ENCODE measurements around the gene PRDM11. TPM values are rescaled to one million over a fixed set of nuclear protein-coding genes. Genes with fewer than 3 reads are reported as not detected.

PRDM11 gene
- total RNA-seq, 2 experiments from 2014 or later, result 0.78 to 0.85 TPM

DNA sequence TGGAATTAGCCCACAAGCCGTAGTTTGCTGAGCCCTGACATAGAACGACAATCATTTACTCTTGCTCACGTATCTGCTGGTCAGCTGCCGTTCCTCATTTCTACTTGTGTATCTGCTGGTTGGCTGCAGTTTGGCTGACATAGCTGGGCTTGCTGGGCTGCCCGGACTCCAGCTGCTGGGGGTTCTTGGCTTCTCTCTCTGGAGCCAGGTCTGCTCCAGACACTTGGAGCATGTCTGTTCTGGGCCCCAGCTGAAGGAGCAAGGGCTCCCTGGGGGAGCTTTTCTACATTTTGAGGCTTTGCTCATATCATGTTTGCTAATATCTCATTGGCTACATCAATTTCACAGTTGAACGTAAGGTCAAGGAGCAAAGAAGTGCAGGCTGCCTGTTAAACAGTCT lies 47.3 kb downstream of the PRDM11 start:
- H3K4me3 Mint-ChIP-seq, result no peak overlapping the region
- H3K27me3 Mint-ChIP-seq, result no peaks in the 10 kb centered on the region

GRCh38 chr11:45204761-45205160 lies 58.3 kb downstream of the PRDM11 start:
- CTCF ChIA-PET, result no interaction called here
- Mint-ChIP-seq H3K9me3 (no peaks in the 10 kb centered on the region), H3K4me3 (no peak overlapping the region), H3K27me3 (no peaks in the 10 kb centered on the region), H3K36me3 (ENCODE audit: low read depth) (no peaks in the 10 kb centered on the region), H3K4me1 (no peaks in the 10 kb centered on the region), H3K27ac (no peak overlapping the region)
- no peak for DNase-seq
- POLR2A ChIA-PET, result no interaction called here

More for the DNA sequence above, 47.3 kb downstream of the PRDM11 start:
- no peaks in the 10 kb centered on the region for H3K9me3 Mint-ChIP-seq
- H3K27ac Mint-ChIP-seq, result no peak overlapping the region
- no peak for DNase-seq
- no peaks in the 10 kb centered on the region for H3K4me1 Mint-ChIP-seq
- POLR2A ChIA-PET, result no interaction called here
- no peaks in the 10 kb centered on the region for H3K36me3 Mint-ChIP-seq (ENCODE audit: low read depth)
- CTCF ChIA-PET, result no interaction called here

DNA sequence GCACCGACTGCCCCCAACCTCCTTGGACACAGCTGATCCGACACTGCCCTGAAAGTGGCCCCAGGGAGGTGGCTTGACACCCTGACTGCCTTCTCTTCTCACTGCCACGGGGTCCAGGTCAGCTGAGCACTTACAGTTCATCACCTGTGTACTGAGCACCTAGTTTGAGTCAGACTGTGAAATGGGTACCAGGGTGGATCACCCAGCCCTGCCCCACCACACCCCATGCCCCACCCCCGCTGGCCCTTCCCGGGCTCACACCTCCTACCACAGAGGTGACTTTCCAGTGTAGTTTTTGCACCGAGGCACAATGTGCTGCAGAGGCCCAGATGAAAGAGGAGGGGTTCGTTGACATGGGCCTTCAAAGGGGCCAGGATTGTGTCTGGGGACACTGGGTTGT lies 59.5 kb downstream of the PRDM11 start:
- H3K4me3 Mint-ChIP-seq, result no peak overlapping the region
- no peaks in the 10 kb centered on the region for H3K27me3 Mint-ChIP-seq
- no peak for DNase-seq
- ChIA-PET CTCF (no interaction called here), POLR2A (no interaction called here)
- no peaks in the 10 kb centered on the region for H3K9me3 Mint-ChIP-seq
- H3K27ac Mint-ChIP-seq, result no peak overlapping the region
- no peaks in the 10 kb centered on the region for H3K4me1 Mint-ChIP-seq
- no peaks in the 10 kb centered on the region for H3K36me3 Mint-ChIP-seq (ENCODE audit: low read depth)

- no peak for DNase-seq
- POLR2A ChIA-PET, result no interaction called here
- H3K4me3 Mint-ChIP-seq, result no peak overlapping the region
- no peak overlapping the region for H3K27ac Mint-ChIP-seq
- H3K36me3 Mint-ChIP-seq (ENCODE audit: low read depth), result no peaks in the 10 kb centered on the region
- H3K9me3 Mint-ChIP-seq, result no peaks in the 10 kb centered on the region
- H3K4me1 Mint-ChIP-seq, result no peaks in the 10 kb centered on the region
- no peaks in the 10 kb centered on the region for H3K27me3 Mint-ChIP-seq
- CTCF ChIA-PET, result no interaction called here
These were observed 61.7 kb downstream of the PRDM11 start for GRCh38 chr11:45208135-45208534.

GRCh38 chr11:45209000-45209879 lies 62.8 kb downstream of the PRDM11 start:
- no peaks in the 10 kb centered on the region for H3K27me3 Mint-ChIP-seq
- H3K9me3 Mint-ChIP-seq, result no peaks in the 10 kb centered on the region
- no peak overlapping the region for H3K4me3 Mint-ChIP-seq
- DNase-seq, result no peak
- POLR2A ChIA-PET, result no interaction called here
- CTCF ChIA-PET, result no interaction called here
- no peaks in the 10 kb centered on the region for H3K4me1 Mint-ChIP-seq
- no peaks in the 10 kb centered on the region for H3K36me3 Mint-ChIP-seq (ENCODE audit: low read depth)
- H3K27ac Mint-ChIP-seq, result no peak overlapping the region

DNA sequence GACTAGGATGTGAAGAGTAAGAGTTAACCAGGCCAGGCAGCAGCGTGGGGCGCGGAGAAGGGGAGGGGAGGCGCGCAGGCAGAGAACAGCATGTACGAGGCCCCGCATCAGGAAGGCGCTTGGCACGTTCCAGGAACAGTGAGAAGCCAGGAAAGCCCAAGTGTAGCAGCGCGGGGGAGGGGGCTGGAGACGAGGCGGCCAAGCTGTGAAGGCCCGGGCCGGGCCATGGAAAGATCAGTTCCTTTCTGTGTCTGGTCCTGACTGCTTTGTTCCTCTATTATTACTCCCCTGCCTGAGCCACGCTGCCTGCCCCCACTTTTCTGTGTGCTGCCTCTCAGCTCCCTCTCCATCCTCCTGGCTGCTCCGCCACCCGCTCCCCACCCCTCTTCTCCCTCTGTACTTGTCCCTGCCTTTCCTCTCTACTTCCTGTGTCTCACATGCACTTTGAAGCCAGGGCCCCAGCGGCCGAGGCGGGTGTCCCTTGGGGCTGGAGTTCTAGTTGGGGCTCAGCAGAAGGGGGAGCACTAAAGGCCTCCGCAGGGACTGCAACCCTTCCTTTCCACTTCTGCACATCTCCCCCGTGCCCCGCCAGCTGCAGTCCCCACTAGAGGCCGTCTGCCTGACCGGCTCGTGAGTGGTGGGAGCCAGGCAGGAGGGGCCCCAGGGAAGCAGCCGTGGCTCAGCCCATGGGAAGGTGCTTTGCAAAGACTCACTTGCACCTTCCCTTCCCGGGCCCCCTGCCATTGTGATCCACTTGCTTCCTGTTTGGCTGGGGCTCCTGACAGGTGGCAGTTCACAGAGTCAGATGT lies 63.7 kb downstream of the PRDM11 start:
- H3K27ac Mint-ChIP-seq, result no peak overlapping the region
- CTCF ChIA-PET, result no interaction called here
- peaks cover 3% of the 10 kb centered on the region for H3K4me1 Mint-ChIP-seq

GRCh38 chr11:45210846-45211245 lies 64.4 kb downstream of the PRDM11 start:
- H3K4me1 Mint-ChIP-seq, result peaks cover 8% of the 10 kb centered on the region
- no peak overlapping the region for H3K27ac Mint-ChIP-seq
- no peaks in the 10 kb centered on the region for H3K27me3 Mint-ChIP-seq
- DNase-seq, result no peak
- no peaks in the 10 kb centered on the region for H3K36me3 Mint-ChIP-seq (ENCODE audit: low read depth)
- ChIA-PET POLR2A (no interaction called here), CTCF (no interaction called here)
- H3K9me3 Mint-ChIP-seq, result no peaks in the 10 kb centered on the region
- H3K4me3 Mint-ChIP-seq, result no peak overlapping the region

More for the DNA sequence above, 63.7 kb downstream of the PRDM11 start:
- no peak for DNase-seq
- Mint-ChIP-seq H3K4me3 (no peak overlapping the region), H3K9me3 (no peaks in the 10 kb centered on the region), H3K27me3 (no peaks in the 10 kb centered on the region), H3K36me3 (ENCODE audit: low read depth) (no peaks in the 10 kb centered on the region)
- POLR2A ChIA-PET, result no interaction called here

- no peak for DNase-seq
- no peak overlapping the region for H3K27ac Mint-ChIP-seq
- no peaks in the 10 kb centered on the region for H3K9me3 Mint-ChIP-seq
- no peak overlapping the region for H3K4me3 Mint-ChIP-seq
- peaks cover 8% of the 10 kb centered on the region for H3K4me1 Mint-ChIP-seq
- no peaks in the 10 kb centered on the region for H3K36me3 Mint-ChIP-seq (ENCODE audit: low read depth)
- ChIA-PET CTCF (no interaction called here), POLR2A (no interaction called here)
- H3K27me3 Mint-ChIP-seq, result no peaks in the 10 kb centered on the region
These were observed 65.3 kb downstream of the PRDM11 start for GRCh38 chr11:45211732-45212131.

DNA sequence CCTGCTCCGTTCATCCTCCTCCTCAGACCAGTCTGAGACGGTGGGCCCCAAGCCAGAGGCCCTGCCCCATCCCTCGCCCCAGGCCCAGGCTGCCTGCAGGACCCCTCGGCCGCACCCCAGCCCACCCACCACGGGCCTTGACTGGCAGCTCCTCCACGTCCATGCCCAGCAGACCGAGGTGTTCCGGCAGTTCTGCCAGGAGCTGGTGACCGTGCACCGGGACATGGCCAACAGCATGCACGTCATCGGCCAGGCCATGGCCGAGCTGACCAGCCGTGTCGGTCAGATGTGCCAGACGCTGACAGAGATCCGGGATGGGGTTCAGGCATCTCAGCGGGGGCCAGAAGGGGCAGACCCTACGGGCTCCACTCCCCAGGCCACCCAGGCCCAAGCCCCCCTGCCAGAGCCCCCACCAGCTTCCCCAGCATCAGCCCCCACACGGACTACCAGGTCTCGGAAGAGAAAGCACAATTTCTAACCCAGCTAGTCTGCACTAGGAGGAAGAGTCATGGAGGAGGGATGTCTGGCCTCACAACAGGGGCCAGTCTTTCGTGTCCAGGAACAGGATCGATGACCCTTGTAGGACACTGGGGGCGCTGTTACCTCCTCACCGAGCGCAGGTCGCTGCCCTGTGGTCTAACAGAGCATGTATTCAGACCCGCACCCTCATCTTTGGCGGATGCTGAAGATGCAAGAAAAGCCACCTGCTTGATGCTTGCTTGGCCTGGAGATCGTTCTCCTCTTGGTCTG lies 66.3 kb downstream of the PRDM11 start:
- H3K27ac Mint-ChIP-seq, result no peak overlapping the region
- ChIA-PET POLR2A (no interaction called here), CTCF (no interaction called here)

DNA sequence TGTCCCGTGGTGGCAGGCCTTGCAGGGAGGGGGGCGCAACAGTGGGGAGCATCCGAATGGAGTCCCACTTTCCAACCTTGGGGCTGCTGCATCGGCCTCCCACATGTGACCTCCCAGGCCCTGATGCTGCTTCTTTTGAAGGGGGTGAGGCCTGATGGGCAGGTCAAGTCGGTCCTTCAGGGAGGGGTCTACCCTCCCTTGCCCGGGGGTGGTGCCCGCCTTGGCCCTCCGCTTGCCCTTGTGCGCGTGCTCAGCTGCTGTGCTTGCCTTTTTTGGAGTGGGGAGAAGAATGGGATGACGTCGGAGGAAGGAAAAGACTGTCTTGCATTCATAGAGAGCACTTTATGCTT lies 66.9 kb downstream of the PRDM11 start:
- no peaks in the 10 kb centered on the region for H3K27me3 Mint-ChIP-seq
- no peak for DNase-seq
- peaks cover 8% of the 10 kb centered on the region for H3K4me1 Mint-ChIP-seq
- POLR2A ChIA-PET, result no interaction called here
- no peak overlapping the region for H3K27ac Mint-ChIP-seq
- H3K36me3 Mint-ChIP-seq (ENCODE audit: low read depth), result no peaks in the 10 kb centered on the region
- no peak overlapping the region for H3K4me3 Mint-ChIP-seq
- no peaks in the 10 kb centered on the region for H3K9me3 Mint-ChIP-seq
- CTCF ChIA-PET, result no interaction called here

More for the DNA sequence above, 66.3 kb downstream of the PRDM11 start:
- H3K27me3 Mint-ChIP-seq, result no peaks in the 10 kb centered on the region
- no peak for DNase-seq
- no peak overlapping the region for H3K4me3 Mint-ChIP-seq
- H3K4me1 Mint-ChIP-seq, result peaks cover 8% of the 10 kb centered on the region
- no peaks in the 10 kb centered on the region for H3K9me3 Mint-ChIP-seq
- no peaks in the 10 kb centered on the region for H3K36me3 Mint-ChIP-seq (ENCODE audit: low read depth)

- Mint-ChIP-seq H3K27ac (no peak overlapping the region), H3K9me3 (no peaks in the 10 kb centered on the region), H3K27me3 (no peaks in the 10 kb centered on the region), H3K4me3 (no peak overlapping the region), H3K36me3 (ENCODE audit: low read depth) (no peaks in the 10 kb centered on the region), H3K4me1 (peaks cover 8% of the 10 kb centered on the region)
- DNase-seq, result no peak
- ChIA-PET POLR2A (no interaction called here), CTCF (no interaction called here)
These were observed 67.3 kb downstream of the PRDM11 start for GRCh38 chr11:45213717-45214116.

- ChIA-PET POLR2A (no interaction called here), CTCF (no interaction called here)
- Mint-ChIP-seq H3K4me3 (no peak overlapping the region), H3K9me3 (no peaks in the 10 kb centered on the region), H3K27ac (no peak overlapping the region), H3K4me1 (peaks cover 8% of the 10 kb centered on the region), H3K27me3 (no peaks in the 10 kb centered on the region), H3K36me3 (ENCODE audit: low read depth) (no peaks in the 10 kb centered on the region)
- no peak for DNase-seq
These were observed 68.8 kb downstream of the PRDM11 start for GRCh38 chr11:45215098-45215865.

DNA sequence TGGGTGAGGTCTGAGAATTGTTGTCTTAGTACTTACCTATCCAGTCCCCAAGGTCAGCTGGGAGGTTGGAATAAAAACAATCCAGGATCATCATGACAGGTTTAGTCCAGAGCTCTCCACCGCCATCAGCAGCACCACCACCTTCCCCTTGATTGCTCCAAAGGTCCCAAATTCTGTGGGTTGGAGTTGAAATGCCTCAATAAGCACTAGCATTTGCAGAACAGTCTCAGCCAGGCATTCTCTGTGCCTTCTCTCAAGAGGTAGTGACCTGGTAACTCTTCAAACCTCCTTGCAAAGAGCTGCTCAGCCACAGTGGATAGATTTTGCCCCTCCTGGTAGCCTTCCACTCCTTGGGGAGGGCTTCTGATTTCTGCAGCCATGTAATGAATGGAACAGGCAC lies 69.6 kb downstream of the PRDM11 start:
- no peak for DNase-seq
- H3K9me3 Mint-ChIP-seq, result no peaks in the 10 kb centered on the region
- ChIA-PET CTCF (no interaction called here), POLR2A (no interaction called here)
- H3K36me3 Mint-ChIP-seq (ENCODE audit: low read depth), result no peaks in the 10 kb centered on the region
- H3K4me1 Mint-ChIP-seq, result peaks cover 8% of the 10 kb centered on the region
- no peak overlapping the region for H3K27ac Mint-ChIP-seq
- no peak overlapping the region for H3K4me3 Mint-ChIP-seq
- no peaks in the 10 kb centered on the region for H3K27me3 Mint-ChIP-seq

Data from activated CD4-positive, alpha-beta memory T cell treated with anti-CD3 and anti-CD28 coated beads, Interleukin-2, amount 10 ng/mL, durations not matched to agents 7 days and 5 days (primary cell).